ENCODE data around the gene ATP2C2. TPM values are rescaled to one million over a fixed set of nuclear protein-coding genes. Genes with fewer than 3 reads are reported as not detected.

The ATP2C2 gene
- total RNA-seq, 4 donors from 2014 or later, result 51.7 to 133 (median 57.7) TPM

DNA sequence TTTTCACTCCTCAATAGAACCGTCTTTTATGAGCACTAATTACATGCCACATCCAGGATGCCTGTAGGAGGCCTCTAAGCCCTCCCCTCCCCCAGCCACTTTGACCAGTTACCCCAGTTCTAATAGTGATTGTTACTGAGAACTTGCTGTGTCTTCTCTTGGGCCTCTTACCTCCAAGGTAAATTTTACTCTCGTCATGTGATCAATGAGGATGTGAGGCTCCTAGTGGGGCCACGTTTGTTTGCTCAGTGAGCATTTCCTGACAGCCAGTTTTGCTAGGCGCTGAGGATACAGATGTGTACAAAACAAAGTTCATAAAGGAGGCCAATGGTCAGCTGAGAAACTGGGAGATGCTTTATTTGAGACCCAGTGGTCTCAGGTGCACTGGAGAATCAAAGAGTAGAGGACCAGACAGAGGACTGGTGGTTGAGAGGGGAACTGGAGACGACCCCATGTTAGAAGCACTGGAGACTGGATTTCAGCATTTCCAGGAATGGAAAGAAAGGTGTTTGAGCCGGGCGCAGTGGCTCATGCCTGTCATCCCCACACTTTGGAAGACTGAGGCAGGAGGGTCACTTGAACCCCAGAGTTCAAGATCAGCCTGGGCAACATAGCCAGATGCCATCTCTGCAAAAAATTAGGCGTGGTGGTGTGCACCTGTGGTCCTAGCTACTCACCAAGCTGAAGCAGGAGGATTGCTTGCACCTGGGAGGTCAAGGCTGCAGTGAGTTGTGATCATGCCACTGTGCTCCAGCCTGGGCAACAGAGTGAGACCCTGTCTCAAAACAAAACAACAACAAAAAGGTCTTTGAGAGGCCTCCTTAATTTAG lies 2.6 kb downstream of the ATP2C2 start:
- TF ChIP-seq, protein P1, sequence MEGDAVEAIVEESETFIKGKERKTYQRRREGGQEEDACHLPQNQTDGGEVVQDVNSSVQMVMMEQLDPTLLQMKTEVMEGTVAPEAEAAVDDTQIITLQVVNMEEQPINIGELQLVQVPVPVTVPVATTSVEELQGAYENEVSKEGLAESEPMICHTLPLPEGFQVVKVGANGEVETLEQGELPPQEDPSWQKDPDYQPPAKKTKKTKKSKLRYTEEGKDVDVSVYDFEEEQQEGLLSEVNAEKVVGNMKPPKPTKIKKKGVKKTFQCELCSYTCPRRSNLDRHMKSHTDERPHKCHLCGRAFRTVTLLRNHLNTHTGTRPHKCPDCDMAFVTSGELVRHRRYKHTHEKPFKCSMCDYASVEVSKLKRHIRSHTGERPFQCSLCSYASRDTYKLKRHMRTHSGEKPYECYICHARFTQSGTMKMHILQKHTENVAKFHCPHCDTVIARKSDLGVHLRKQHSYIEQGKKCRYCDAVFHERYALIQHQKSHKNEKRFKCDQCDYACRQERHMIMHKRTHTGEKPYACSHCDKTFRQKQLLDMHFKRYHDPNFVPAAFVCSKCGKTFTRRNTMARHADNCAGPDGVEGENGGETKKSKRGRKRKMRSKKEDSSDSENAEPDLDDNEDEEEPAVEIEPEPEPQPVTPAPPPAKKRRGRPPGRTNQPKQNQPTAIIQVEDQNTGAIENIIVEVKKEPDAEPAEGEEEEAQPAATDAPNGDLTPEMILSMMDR (IDR thresholded peaks at IDR 0.05), result no peak
- no peak for TF ChIP-seq POLR2A (IDR thresholded peaks at IDR 0.05)
- intact Hi-C loops (cut with DNase I; ENCODE audit: low total_unique reads), result no loop called here
- WGBS, 2 donors, result 76 to 81% methylated on average over 8 of the region's 8 CpGs
- DNase-seq (ENCODE audit: low spot score in 2 of 2), result no peak
- H3K4me3 ChIP-seq (ENCODE audit: low read depth, poor library complexity, severe bottlenecking), result no peak overlapping the region

DNA sequence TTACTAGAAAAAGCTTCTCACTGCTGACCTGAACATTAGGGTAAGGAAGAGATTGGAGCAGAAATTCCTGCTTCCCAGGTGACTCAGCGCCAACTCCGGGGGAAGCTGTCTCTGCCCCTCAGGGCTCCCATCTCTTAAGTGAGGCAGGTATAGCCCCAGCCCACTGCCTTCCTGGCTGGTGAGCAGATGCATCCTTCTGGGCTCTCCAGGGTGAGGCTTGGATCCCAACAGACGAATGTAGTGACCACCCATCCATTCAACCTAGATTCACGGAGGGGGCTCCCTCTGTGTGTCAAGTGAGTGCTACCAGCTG lies 3.2 kb downstream of the ATP2C2 start:
- intact Hi-C loops (cut with DNase I; ENCODE audit: low total_unique reads), result no loop called here
- 77 to 79% methylated on average over 4 of the region's 4 CpGs for WGBS, 2 donors
- TF ChIP-seq POLR2A (IDR thresholded peaks at IDR 0.05), result no peak
- TF ChIP-seq, protein P1 (IDR thresholded peaks at IDR 0.05), result no peak
- H3K4me3 ChIP-seq (ENCODE audit: low read depth, poor library complexity, severe bottlenecking), result no peak overlapping the region
- DNase-seq (ENCODE audit: low spot score in 2 of 2), result no peak

DNA sequence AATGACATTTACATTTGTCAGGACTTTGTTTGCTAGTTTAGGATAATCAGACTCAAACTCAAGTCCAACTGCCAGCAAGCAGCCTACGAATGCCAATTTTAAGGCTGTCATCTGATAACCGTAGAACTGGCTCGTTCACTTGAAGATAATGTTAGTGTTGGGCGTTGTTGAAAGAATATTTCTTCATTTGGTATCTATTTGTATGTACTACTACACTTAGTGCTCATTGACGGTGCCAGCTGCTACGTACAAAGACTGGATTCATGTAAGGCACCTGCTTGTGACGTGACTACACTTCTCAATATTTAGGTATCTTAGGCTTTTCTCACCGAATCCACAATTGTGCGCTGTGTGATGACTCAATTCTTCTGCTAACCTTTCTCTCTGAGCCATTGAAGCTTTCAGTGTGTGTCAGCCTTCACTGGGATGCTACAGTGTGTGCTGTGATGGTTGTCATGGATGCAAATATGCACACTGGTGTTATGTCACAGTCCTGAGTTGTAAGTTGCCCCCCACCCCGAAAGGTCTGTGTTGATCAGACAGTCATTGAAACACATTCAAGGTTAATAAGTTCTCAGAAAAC lies 5.7 kb downstream of the ATP2C2 start:
- DNase-seq (ENCODE audit: low spot score in 2 of 2), result no peak
- TF ChIP-seq, protein P1 (IDR thresholded peaks at IDR 0.05), result no peak
- TF ChIP-seq POLR2A (IDR thresholded peaks at IDR 0.05), result no peak
- WGBS, 2 donors, result 49 to 60% methylated on average over 10 of the region's 10 CpGs
- intact Hi-C loops (cut with DNase I; ENCODE audit: low total_unique reads), result no loop called here
- no peak overlapping the region for H3K4me3 ChIP-seq (ENCODE audit: low read depth, poor library complexity, severe bottlenecking)

DNA sequence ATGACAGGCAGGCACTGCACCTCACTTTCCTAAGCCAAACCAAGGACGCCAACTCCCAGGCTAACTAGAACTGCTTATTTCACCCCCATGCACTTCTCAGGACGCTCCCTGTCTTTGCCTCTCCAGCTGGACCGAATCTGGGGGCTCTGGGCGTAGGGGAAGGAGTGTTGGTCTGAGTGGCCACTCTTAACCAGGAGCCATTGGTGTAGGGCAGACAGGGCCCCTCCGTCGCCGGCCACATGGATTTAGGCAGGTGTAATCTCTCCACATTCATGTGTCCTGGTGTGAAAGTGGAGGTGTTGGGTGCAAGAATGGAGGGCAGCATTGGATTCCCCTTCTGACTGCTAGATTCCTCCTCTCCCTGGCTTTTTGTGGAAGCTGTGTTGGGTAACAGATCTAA lies 9.8 kb downstream of the ATP2C2 start:
- H3K4me3 ChIP-seq (ENCODE audit: low read depth, poor library complexity, severe bottlenecking), result no peak overlapping the region
- no peak for DNase-seq (ENCODE audit: low spot score in 2 of 2)
- no peak for TF ChIP-seq POLR2A (IDR thresholded peaks at IDR 0.05)
- TF ChIP-seq, protein P1 (IDR thresholded peaks at IDR 0.05), result no peak
- 79 to 94% methylated on average over 7 of the region's 7 CpGs for WGBS, 2 donors
- intact Hi-C loops (cut with DNase I; ENCODE audit: low total_unique reads), result no loop called here

DNA sequence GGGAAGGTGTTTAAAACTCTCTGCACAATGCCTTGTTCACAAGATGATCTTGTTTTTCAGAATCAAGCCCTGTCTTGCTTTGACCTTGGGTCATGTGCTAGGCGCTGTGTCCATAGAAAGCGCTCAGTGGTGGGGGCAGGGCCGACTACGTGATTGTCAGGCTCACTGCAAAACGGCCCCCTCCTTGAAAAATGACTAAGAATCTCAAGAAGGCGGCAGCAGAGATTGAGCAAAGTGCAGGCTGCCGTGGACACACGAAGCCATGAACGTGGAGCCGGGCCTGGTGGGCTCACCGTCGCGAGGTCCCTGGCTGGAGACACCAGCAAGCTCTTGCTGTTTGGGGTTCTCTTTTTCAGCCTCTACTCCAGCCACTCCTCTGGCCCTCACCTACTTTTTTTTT lies 10.2 kb downstream of the ATP2C2 start:
- no peak overlapping the region for H3K4me3 ChIP-seq (ENCODE audit: low read depth, poor library complexity, severe bottlenecking)
- 72 to 82% methylated on average over 13 of the region's 13 CpGs for WGBS, 2 donors
- no peak for DNase-seq (ENCODE audit: low spot score in 2 of 2)
- intact Hi-C loops (cut with DNase I; ENCODE audit: low total_unique reads), result no loop called here
- TF ChIP-seq, protein P1 (IDR thresholded peaks at IDR 0.05), result no peak
- TF ChIP-seq POLR2A (IDR thresholded peaks at IDR 0.05), result no peak
